Parathyroid adenoma (tissue), 2 donors: Measurements from ENCODE around the gene NFKBIL1.

Experiments
- H2AFZ ChIP-seq: fragments of 300-600 bp; sonication (generic); one replicate; pipeline ENCODE4 v1.7.0; 2017; ENCODE audit warnings: antibody characterized with exemption, mild to moderate bottlenecking
- H3K27ac ChIP-seq: fragments of 300-600 bp; sonication (generic); one replicate; pipeline ENCODE4 v1.7.0; 2017
- H3K27me3 ChIP-seq: fragments of 300-600 bp; sonication (generic); one replicate; pipeline ENCODE4 v1.7.0; 2017; ENCODE audit warnings: low read length; ENCODE audit not compliant: control insufficient read depth, insufficient read depth
- H3K36me3 ChIP-seq: fragments of 300-600 bp; sonication (generic); one replicate; pipeline ENCODE4 v1.7.0; 2017; ENCODE audit warnings: low read length; ENCODE audit not compliant: control insufficient read depth, insufficient read depth
- H3K4me1 ChIP-seq: fragments of 300-600 bp; sonication (generic); one replicate; pipeline ENCODE4 v1.7.0; 2017; ENCODE audit warnings: control low read depth
- H3K4me2 ChIP-seq: fragments of 300-600 bp; sonication (generic); one replicate; pipeline ENCODE4 v1.7.0; 2017; ENCODE audit warnings: low read length
- H3K4me3 ChIP-seq: fragments of 300-600 bp; sonication (generic); one replicate; pipeline ENCODE4 v1.7.0; 2017; ENCODE audit warnings: low read depth, low read length
- H3K79me2 ChIP-seq: fragments of 300-600 bp; sonication (generic); one replicate; pipeline ENCODE4 v1.7.0; 2017; ENCODE audit warnings: control low read depth
- H3K9ac ChIP-seq: fragments of 300-600 bp; sonication (generic); one replicate; pipeline ENCODE4 v1.7.0; 2017; ENCODE audit warnings: mild to moderate bottlenecking
- H3K9me3 ChIP-seq: fragments of 300-600 bp; sonication (generic); one replicate; pipeline ENCODE4 v1.7.0; 2017; ENCODE audit warnings: low read length; ENCODE audit not compliant: control insufficient read depth
- CTCF ChIP-seq: fragments of 300-600 bp; sonication (generic); IDR thresholded peaks from one replicate; pipeline ENCODE4 v1.7.0; 2017; ENCODE audit warnings: antibody characterized with exemption, mild to moderate bottlenecking
- donor health status: primary hyperparathyroidism.

Gene NFKBIL1

DNA sequence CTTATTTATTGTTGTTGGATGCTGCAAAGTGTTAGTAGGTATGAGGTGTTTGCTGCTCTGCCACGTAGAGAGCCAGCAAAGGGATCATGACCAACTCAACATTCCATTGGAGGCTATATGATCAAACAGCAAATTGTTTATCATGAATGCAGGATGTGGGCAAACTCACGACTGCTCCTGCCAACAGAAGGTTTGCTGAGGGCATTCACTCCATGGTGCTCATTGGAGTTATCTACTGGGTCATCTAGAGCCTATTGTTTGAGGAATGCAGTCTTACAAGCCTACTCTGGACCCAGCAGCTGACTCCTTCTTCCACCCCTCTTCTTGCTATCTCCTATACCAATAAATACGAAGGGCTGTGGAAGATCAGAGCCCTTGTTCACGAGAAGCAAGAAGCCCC lies 37.4 kb upstream of the NFKBIL1 start:
- Histone ChIP-seq H3K9me3 (no peaks in the 10 kb centered on the region), H3K27ac (no peak overlapping the region), H3K36me3 (no peaks in the 10 kb centered on the region), H3K4me1 (no peaks in the 10 kb centered on the region), H2AFZ (no peak overlapping the region), H3K4me2 (no peak overlapping the region), H3K27me3 (no peaks in the 10 kb centered on the region), H3K9ac (no peak overlapping the region), H3K79me2 (no peaks in the 10 kb centered on the region), H3K4me3 (no peak overlapping the region)
- no peak for TF ChIP-seq CTCF

- no peaks in the 10 kb centered on the region for H3K79me2 ChIP-seq
- no peaks in the 10 kb centered on the region for H3K27me3 ChIP-seq
- no peaks in the 10 kb centered on the region for H3K4me1 ChIP-seq
- H2AFZ ChIP-seq = no peak overlapping the region
- no peak for TF ChIP-seq CTCF
- H3K9ac ChIP-seq = no peak overlapping the region
- H3K36me3 ChIP-seq = no peaks in the 10 kb centered on the region
- no peak overlapping the region for H3K4me3 ChIP-seq
- no peak overlapping the region for H3K4me2 ChIP-seq
- no peak overlapping the region for H3K27ac ChIP-seq
- no peaks in the 10 kb centered on the region for H3K9me3 ChIP-seq
Measured at GRCh38 chr6:31513456-31514165, 33.8 kb upstream of the NFKBIL1 start.

- Histone ChIP-seq H3K9me3 (no peaks in the 10 kb centered on the region), H3K4me2 (no peak overlapping the region)
Measured at GRCh38 chr6:31521835-31522234, 25.6 kb upstream of the NFKBIL1 start.

DNA sequence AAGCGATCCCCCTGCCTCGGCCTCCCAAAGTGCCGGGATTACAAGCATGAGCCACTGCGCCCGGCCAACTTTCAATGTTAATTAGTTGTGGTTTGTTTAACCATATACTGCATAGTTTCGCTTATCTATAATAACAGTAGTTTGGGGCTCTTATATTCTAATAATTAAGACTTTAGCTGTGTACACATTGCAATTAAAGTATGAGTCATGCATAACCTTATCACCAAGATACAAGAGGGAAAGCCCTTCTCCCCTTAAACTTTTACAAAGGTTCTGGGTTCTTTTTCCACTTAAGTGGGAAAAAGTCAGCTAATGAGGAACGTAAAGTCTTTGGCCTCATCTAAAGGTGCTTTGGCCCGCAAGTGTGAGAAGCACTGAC lies 21.9 kb upstream of the NFKBIL1 start:
- no peak overlapping the region for H3K27ac ChIP-seq
- H3K79me2 ChIP-seq = no peaks in the 10 kb centered on the region
- H3K4me2 ChIP-seq = no peak overlapping the region
- H2AFZ ChIP-seq = no peak overlapping the region
- TF ChIP-seq CTCF = no peak
- H3K9me3 ChIP-seq = no peaks in the 10 kb centered on the region
- no peak overlapping the region for H3K9ac ChIP-seq
- no peaks in the 10 kb centered on the region for H3K4me1 ChIP-seq
- no peaks in the 10 kb centered on the region for H3K36me3 ChIP-seq
- no peak overlapping the region for H3K4me3 ChIP-seq
- H3K27me3 ChIP-seq = no peaks in the 10 kb centered on the region

More at GRCh38 chr6:31521835-31522234, 25.6 kb upstream of the NFKBIL1 start:
- Histone ChIP-seq H3K79me2 (no peaks in the 10 kb centered on the region), H2AFZ (no peak overlapping the region), H3K27ac (no peak overlapping the region), H3K4me1 (no peaks in the 10 kb centered on the region), H3K27me3 (no peaks in the 10 kb centered on the region), H3K36me3 (no peaks in the 10 kb centered on the region), H3K9ac (no peak overlapping the region), H3K4me3 (no peak overlapping the region)
- TF ChIP-seq CTCF = no peak
